ENCODE measurements around the gene CEP170. TPM values are rescaled to one million over a fixed set of nuclear protein-coding genes. Genes with fewer than 3 reads are reported as not detected.

CEP170 gene
- total and polyA plus RNA-seq, 2 experiments from 2014 or later = 45.9 to 76.9 TPM

- Histone ChIP-seq H3K9me3 (ENCODE audit: low read depth) (no peaks in the 10 kb centered on the region), H3K36me3 (peaks cover 7% of the 10 kb centered on the region), H3K27me3 (no peaks in the 10 kb centered on the region), H3K4me1 (ENCODE audit: low read depth) (peaks cover 20% of the 10 kb centered on the region), H3K4me3 (no peak overlapping the region), H3K27ac (no peak overlapping the region)
- DNase-seq (ENCODE audit: low read depth in 1 of 2, low spot score in 1 of 2) = peak in 1 of 2 donors; percentile 11
- TF ChIP-seq, protein P1, sequence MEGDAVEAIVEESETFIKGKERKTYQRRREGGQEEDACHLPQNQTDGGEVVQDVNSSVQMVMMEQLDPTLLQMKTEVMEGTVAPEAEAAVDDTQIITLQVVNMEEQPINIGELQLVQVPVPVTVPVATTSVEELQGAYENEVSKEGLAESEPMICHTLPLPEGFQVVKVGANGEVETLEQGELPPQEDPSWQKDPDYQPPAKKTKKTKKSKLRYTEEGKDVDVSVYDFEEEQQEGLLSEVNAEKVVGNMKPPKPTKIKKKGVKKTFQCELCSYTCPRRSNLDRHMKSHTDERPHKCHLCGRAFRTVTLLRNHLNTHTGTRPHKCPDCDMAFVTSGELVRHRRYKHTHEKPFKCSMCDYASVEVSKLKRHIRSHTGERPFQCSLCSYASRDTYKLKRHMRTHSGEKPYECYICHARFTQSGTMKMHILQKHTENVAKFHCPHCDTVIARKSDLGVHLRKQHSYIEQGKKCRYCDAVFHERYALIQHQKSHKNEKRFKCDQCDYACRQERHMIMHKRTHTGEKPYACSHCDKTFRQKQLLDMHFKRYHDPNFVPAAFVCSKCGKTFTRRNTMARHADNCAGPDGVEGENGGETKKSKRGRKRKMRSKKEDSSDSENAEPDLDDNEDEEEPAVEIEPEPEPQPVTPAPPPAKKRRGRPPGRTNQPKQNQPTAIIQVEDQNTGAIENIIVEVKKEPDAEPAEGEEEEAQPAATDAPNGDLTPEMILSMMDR (IDR thresholded peaks at IDR 0.05; ENCODE audit: low read depth, low read length) = no peak
Measured at GRCh38 chr1:243273506-243273905, 18.4 kb upstream of the CEP170 start.

DNA sequence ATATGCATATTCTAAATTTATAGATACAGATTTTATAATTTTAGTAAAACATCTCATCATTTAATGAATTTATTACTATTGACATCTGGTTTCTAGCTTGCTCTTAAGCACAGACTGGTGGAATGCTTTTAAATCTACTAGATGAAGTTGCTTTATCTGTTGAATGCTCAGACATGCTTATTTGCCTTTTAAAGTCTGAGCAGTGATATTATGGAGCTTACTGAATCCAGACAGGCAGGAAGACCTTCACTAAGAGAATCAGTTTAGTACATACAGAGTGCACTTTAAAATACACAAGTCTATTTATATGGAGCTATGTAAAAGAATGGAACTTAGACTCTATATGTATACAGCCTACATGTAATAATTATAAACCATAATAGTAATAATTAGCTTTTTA is 17.3 kb upstream of the CEP170 start:
- H3K36me3 ChIP-seq = peaks cover 7% of the 10 kb centered on the region
- H3K9me3 ChIP-seq (ENCODE audit: low read depth) = no peaks in the 10 kb centered on the region
- H3K27ac ChIP-seq = peak overlapping the region; percentile 69
- no peaks in the 10 kb centered on the region for H3K27me3 ChIP-seq
- no peak overlapping the region for H3K4me3 ChIP-seq
- peak in 1 of 2 donors; percentile 10 for DNase-seq (ENCODE audit: low read depth in 1 of 2, low spot score in 1 of 2)
- TF ChIP-seq, protein P1 (IDR thresholded peaks at IDR 0.05; ENCODE audit: low read depth, low read length) = no peak
- peaks cover 24% of the 10 kb centered on the region for H3K4me1 ChIP-seq (ENCODE audit: low read depth)

GRCh38 chr1:243271996-243272395 is 16.9 kb upstream of the CEP170 start:
- Histone ChIP-seq H3K27me3 (no peaks in the 10 kb centered on the region), H3K4me3 (no peak overlapping the region), H3K4me1 (ENCODE audit: low read depth) (peaks cover 24% of the 10 kb centered on the region), H3K36me3 (peaks cover 7% of the 10 kb centered on the region), H3K9me3 (ENCODE audit: low read depth) (no peaks in the 10 kb centered on the region), H3K27ac (peak overlapping the region; percentile 69)
- TF ChIP-seq, protein P1 (IDR thresholded peaks at IDR 0.05; ENCODE audit: low read depth, low read length) = no peak
- DNase-seq (ENCODE audit: low read depth in 1 of 2, low spot score in 1 of 2) = peak in 1 of 2 donors; percentile 14

DNA sequence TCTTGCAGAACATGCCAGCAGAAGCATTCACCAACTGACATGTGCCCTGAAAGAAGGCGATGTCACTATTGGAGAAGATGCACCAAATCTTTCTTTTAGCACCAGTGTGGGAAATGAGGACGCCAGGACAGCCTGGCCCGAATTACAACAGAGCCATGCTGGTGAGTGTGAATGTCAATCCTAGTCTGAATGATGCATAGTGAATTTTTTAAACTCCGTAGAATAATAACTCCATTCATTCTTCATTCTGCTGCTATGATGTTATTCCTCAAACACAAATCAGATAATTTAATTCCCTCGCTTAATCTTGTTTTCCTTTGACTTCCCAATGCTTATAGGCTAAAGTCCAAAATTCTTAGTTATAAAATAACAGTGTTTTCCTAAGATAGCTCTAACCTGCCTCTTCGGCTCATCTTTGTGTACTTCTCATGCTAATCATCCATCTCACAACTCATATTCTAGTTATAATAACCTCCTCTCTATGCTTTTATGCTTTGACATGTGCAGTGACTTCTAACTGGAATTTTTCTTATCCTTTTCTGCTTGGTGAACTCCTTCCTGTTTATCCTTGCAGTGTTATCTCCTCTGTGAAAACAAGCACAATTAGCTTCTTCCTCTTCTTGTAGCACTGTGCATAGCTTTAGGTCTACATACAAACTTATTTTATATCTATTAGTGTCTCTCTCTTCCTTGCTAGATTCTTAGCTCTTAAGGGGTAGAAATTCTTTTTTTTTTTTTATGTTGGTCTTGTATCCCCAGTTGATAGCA is 15.2 kb upstream of the CEP170 start:
- Histone ChIP-seq H3K4me1 (ENCODE audit: low read depth) (peaks cover 24% of the 10 kb centered on the region), H3K4me3 (no peak overlapping the region), H3K36me3 (peaks cover 7% of the 10 kb centered on the region), H3K27ac (peak overlapping the region; percentile 76), H3K9me3 (ENCODE audit: low read depth) (no peaks in the 10 kb centered on the region), H3K27me3 (no peaks in the 10 kb centered on the region)
- TF ChIP-seq, protein P1 (IDR thresholded peaks at IDR 0.05; ENCODE audit: low read depth, low read length) = no peak
- DNase-seq (ENCODE audit: low read depth in 1 of 2, low spot score in 1 of 2) = peak in 1 of 2 donors; percentile 9

DNA sequence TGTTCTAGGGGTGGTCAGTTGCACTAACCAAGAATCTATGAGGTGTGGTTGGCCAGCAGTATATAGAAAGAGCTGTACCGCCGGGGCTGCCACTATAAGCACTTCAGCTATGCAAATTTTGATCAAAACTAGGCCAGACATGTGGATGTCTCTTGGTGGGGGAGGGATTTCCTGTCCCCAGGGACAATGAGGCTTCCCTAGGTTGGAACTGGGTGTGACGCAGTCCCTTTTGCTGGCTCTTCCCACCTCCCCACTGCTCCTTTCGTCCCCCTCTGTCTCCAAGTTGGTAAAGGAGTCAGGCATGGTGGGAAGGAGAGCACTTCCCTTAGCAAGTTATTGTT is 14.3 kb upstream of the CEP170 start:
- Histone ChIP-seq H3K9me3 (ENCODE audit: low read depth) (no peaks in the 10 kb centered on the region), H3K36me3 (peaks cover under 1% of the 10 kb centered on the region), H3K4me1 (ENCODE audit: low read depth) (peaks cover 24% of the 10 kb centered on the region), H3K27ac (peak overlapping the region; percentile 76), H3K4me3 (no peak overlapping the region), H3K27me3 (no peaks in the 10 kb centered on the region)
- DNase-seq (ENCODE audit: low read depth in 1 of 2, low spot score in 1 of 2) = peak in 1 of 2 donors; percentile 20
- TF ChIP-seq, protein P1 (IDR thresholded peaks at IDR 0.05; ENCODE audit: low read depth, low read length) = no peak

Measured in cardiac muscle cell (in vitro differentiated cells and primary cell).